Neural progenitor cell (in vitro differentiated cells): ENCODE data around the gene COQ2. TPM values are rescaled to one million over a fixed set of nuclear protein-coding genes. Genes with fewer than 3 reads are reported as not detected.
A peak's percentile ranks its signal among the peaks of the same experiment; 100 is the strongest.
"Not testable (repeated sequence)": the region's sequence is repeated elsewhere in the genome, so short reads cannot be mapped to it uniquely, and the experiment has no call there.

Source experiments
- DNase-seq: peaks from one replicate; pipeline ENCODE4 v3.0.0-alpha.2; 2016; ENCODE audit warnings: low spot score
- H2AFZ ChIP-seq: fragments of 200-600 bp; sonication (generic); replicated peaks from 2 replicates; pipeline ENCODE4 v1.6.1; 2016; ENCODE audit warnings: antibody characterized with exemption
- H3F3A ChIP-seq: fragments of 200-600 bp; sonication (generic); 2 replicates; pipeline ENCODE4 v1.6.1; 2016; ENCODE audit warnings: antibody characterized with exemption, low read depth
- H3K27ac ChIP-seq: fragments of 200-600 bp; sonication (generic); 2 replicates; pipeline ENCODE4 v1.5.1; 2016; ENCODE audit warnings: mild to moderate bottlenecking
- H3K27me3 ChIP-seq: fragments of 200-600 bp; sonication (generic); 2 replicates; pipeline ENCODE4 v1.6.1; 2016; ENCODE audit warnings: mild to moderate bottlenecking, moderate library complexity
- H3K36me3 ChIP-seq: fragments of 200-600 bp; sonication (generic); 2 replicates; pipeline ENCODE4 v1.5.1; 2016
- H3K4me1 ChIP-seq: fragments of 200-600 bp; sonication (generic); 2 replicates; pipeline ENCODE4 v1.6.1; 2016; ENCODE audit warnings: mixed run types
- H3K4me2 ChIP-seq: fragments of 200-600 bp; sonication (generic); 2 replicates; pipeline ENCODE4 v1.6.1; 2016
- H3K4me3 ChIP-seq: fragments of 200-600 bp; sonication (generic); 2 replicates; pipeline ENCODE4 v1.5.1; 2016
- H3K79me2 ChIP-seq: fragments of 200-600 bp; sonication (generic); 2 replicates; pipeline ENCODE4 v1.6.1; 2016; ENCODE audit warnings: low read depth
- H3K9ac ChIP-seq: fragments of 200-600 bp; sonication (generic); 2 replicates; pipeline ENCODE4 v1.6.1; 2016
- H3K9me3 ChIP-seq: fragments of 200-600 bp; sonication (generic); 2 replicates; pipeline ENCODE4 v1.5.1; 2016; ENCODE audit warnings: low read depth
- H4K20me1 ChIP-seq: fragments of 200-600 bp; sonication (generic); 2 replicates; pipeline ENCODE4 v1.6.1; 2016; ENCODE audit warnings: low read depth
- H3K27ac Mint-ChIP-seq: 3 replicates; pipeline ENCODE4 v1.8.0; 2021; ENCODE audit warnings: mixed read lengths
- H3K27me3 Mint-ChIP-seq: 2 replicates; pipeline ENCODE4 v1.8.0; 2022; ENCODE audit warnings: low read depth, mild to moderate bottlenecking, inconsistent platforms, moderate library complexity, mixed read lengths; ENCODE audit not compliant: insufficient read depth
- H3K36me3 Mint-ChIP-seq: 3 replicates; pipeline ENCODE4 v1.8.0; 2021; ENCODE audit warnings: mixed read lengths
- H3K4me1 Mint-ChIP-seq: 3 replicates; pipeline ENCODE4 v1.8.0; 2021; ENCODE audit warnings: mixed read lengths
- H3K4me3 Mint-ChIP-seq: 3 replicates; pipeline ENCODE4 v1.8.0; 2021; ENCODE audit warnings: mild to moderate bottlenecking, moderate library complexity, mixed read lengths
- H3K9me3 Mint-ChIP-seq: 3 replicates; pipeline ENCODE4 v1.8.0; 2020; ENCODE audit warnings: mixed read lengths
- CTCF ChIP-seq: fragments of 200-600 bp; sonication (generic); IDR thresholded peaks from 2 replicates; pipeline ENCODE4 v1.5.1; 2017; ENCODE audit warnings: antibody characterized with exemption, mild to moderate bottlenecking
- EZH2 ChIP-seq: fragments of 200-600 bp; sonication (generic); IDR thresholded peaks from 2 replicates; pipeline ENCODE4 v1.6.1; 2017; ENCODE audit warnings: antibody characterized with exemption, mild to moderate bottlenecking, moderate library complexity
- EZH2phosphoT487 ChIP-seq: fragments of 200-600 bp; sonication (generic); IDR thresholded peaks from 2 replicates; pipeline ENCODE4 v1.6.1; 2017; ENCODE audit warnings: antibody characterized with exemption
- total RNA-seq: library from RNA; depleted of rRNA; stranded (reverse); fragments of >200 nt; gene quantifications from 2 replicates; pipeline ENCODE4 v1.2.3, GENCODE V29; 2015; ENCODE audit warnings: low replicate concordance

COQ2 gene
- total RNA-seq, 1 donor from 2014 or later: 32.7 TPM

GRCh38 chr4:83328521-83329187 lies 44.1 kb upstream of the COQ2 start:
- H3K27me3 Mint-ChIP-seq: peaks cover 3% of the 10 kb centered on the region
- H2AFZ ChIP-seq: peak overlapping the region; percentile 61
- H3K4me1 Mint-ChIP-seq: no peaks in the 10 kb centered on the region
- H3K27ac ChIP-seq: no peak overlapping the region
- no peak overlapping the region for H3K9ac ChIP-seq
- no peaks in the 10 kb centered on the region for H3K4me1 ChIP-seq
- no peaks in the 10 kb centered on the region for H3K36me3 Mint-ChIP-seq
- H3K9me3 Mint-ChIP-seq: no peaks in the 10 kb centered on the region
- no peak overlapping the region for H3K4me3 ChIP-seq
- no peaks in the 10 kb centered on the region for H4K20me1 ChIP-seq
- no peaks in the 10 kb centered on the region for H3K9me3 ChIP-seq
- H3K27me3 ChIP-seq: peaks cover 46% of the 10 kb centered on the region
- H3K36me3 ChIP-seq: no peaks in the 10 kb centered on the region
- H3K4me3 Mint-ChIP-seq: no peak overlapping the region
- H3F3A ChIP-seq: no peaks in the 10 kb centered on the region
- no peak overlapping the region for H3K27ac Mint-ChIP-seq
- H3K79me2 ChIP-seq: no peaks in the 10 kb centered on the region
- TF ChIP-seq EZH2: no peak
- TF ChIP-seq EZH2phosphoT487: no peak
- peak; percentile 54 for TF ChIP-seq CTCF
- DNase-seq: peak; percentile 27
- H3K4me2 ChIP-seq: no peak overlapping the region

GRCh38 chr4:83326546-83326945 lies 41.9 kb upstream of the COQ2 start:
- no peak for DNase-seq
- H3K36me3 ChIP-seq: no peaks in the 10 kb centered on the region
- H3K27me3 Mint-ChIP-seq: peaks cover 2% of the 10 kb centered on the region
- H3K27ac Mint-ChIP-seq: no peak overlapping the region
- TF ChIP-seq EZH2 (no peak), EZH2phosphoT487 (no peak), CTCF (no peak)
- H3K79me2 ChIP-seq: no peaks in the 10 kb centered on the region
- H2AFZ ChIP-seq: no peak overlapping the region
- H3K27me3 ChIP-seq: peaks cover 24% of the 10 kb centered on the region
- H3K4me1 Mint-ChIP-seq: no peaks in the 10 kb centered on the region
- H3K9ac ChIP-seq: no peak overlapping the region
- H3K9me3 Mint-ChIP-seq: no peaks in the 10 kb centered on the region
- no peaks in the 10 kb centered on the region for H3K4me1 ChIP-seq
- no peaks in the 10 kb centered on the region for H4K20me1 ChIP-seq
- no peaks in the 10 kb centered on the region for H3F3A ChIP-seq
- no peak overlapping the region for H3K4me3 ChIP-seq
- H3K27ac ChIP-seq: no peak overlapping the region
- no peaks in the 10 kb centered on the region for H3K9me3 ChIP-seq
- H3K36me3 Mint-ChIP-seq: no peaks in the 10 kb centered on the region
- no peak overlapping the region for H3K4me3 Mint-ChIP-seq
- H3K4me2 ChIP-seq: no peak overlapping the region

- H3K27me3 Mint-ChIP-seq, H3K27ac ChIP-seq, H3K4me2 ChIP-seq, H3K79me2 ChIP-seq, H3K27ac Mint-ChIP-seq, H4K20me1 ChIP-seq, H3K9ac ChIP-seq, H3K36me3 Mint-ChIP-seq, DNase-seq, H3K9me3 ChIP-seq, H3K36me3 ChIP-seq, H3K4me3 ChIP-seq, H3K9me3 Mint-ChIP-seq, H3K4me1 ChIP-seq, H3K4me3 Mint-ChIP-seq, H3K4me1 Mint-ChIP-seq, H2AFZ ChIP-seq, H3F3A ChIP-seq: not testable (repeated sequence)
- peaks cover 17% of the 10 kb centered on the region for H3K27me3 ChIP-seq
These were observed 40.7 kb upstream of the COQ2 start for GRCh38 chr4:83325306-83325705.

- no peaks in the 10 kb centered on the region for H3K9me3 Mint-ChIP-seq
- Histone ChIP-seq H3K27ac (no peak overlapping the region), H2AFZ (no peak overlapping the region), H3K9me3 (no peaks in the 10 kb centered on the region), H3K9ac (no peak overlapping the region), H3K36me3 (no peaks in the 10 kb centered on the region), H3F3A (no peaks in the 10 kb centered on the region), H3K79me2 (no peaks in the 10 kb centered on the region), H3K4me2 (no peak overlapping the region), H3K4me3 (no peak overlapping the region), H4K20me1 (no peaks in the 10 kb centered on the region), H3K4me1 (no peaks in the 10 kb centered on the region), H3K27me3 (no peaks in the 10 kb centered on the region)
- H3K4me3 Mint-ChIP-seq: no peak overlapping the region
- no peaks in the 10 kb centered on the region for H3K36me3 Mint-ChIP-seq
- no peak overlapping the region for H3K27ac Mint-ChIP-seq
- peaks cover 2% of the 10 kb centered on the region for H3K27me3 Mint-ChIP-seq
- no peak for DNase-seq
- TF ChIP-seq EZH2 (no peak), EZH2phosphoT487 (no peak), CTCF (no peak)
- no peaks in the 10 kb centered on the region for H3K4me1 Mint-ChIP-seq
These were observed 38.5 kb upstream of the COQ2 start for GRCh38 chr4:83323136-83323535.
